KOPT-K1 (cell line): ENCODE data around the gene NMB.

Experiments
- H3K27ac ChIP-seq: fragments of 200-600 bp; sonication (generic); 2 replicates; pipeline ENCODE4 v1.5.1; 2016; ENCODE audit warnings: antibody characterized with exemption, mild to moderate bottlenecking, low read depth, low read length; ENCODE audit not compliant: poor library complexity, severe bottlenecking
- H3K36me3 ChIP-seq: fragments of 200-600 bp; sonication (generic); 2 replicates; pipeline ENCODE4 v1.5.1; 2017; ENCODE audit warnings: antibody characterized with exemption, mild to moderate bottlenecking, low read length, moderate library complexity; ENCODE audit not compliant: insufficient read depth
- H3K9me3 ChIP-seq: fragments of 200-600 bp; sonication (generic); 2 replicates; pipeline ENCODE4 v1.5.1; 2017; ENCODE audit warnings: antibody characterized with exemption, low read length, mild to moderate bottlenecking; ENCODE audit not compliant: insufficient read depth, poor library complexity, severe bottlenecking

NMB gene

GRCh38 chr15:84609818-84610525 lies 48.0 kb downstream of the NMB start:
- Histone ChIP-seq H3K9me3 (no peaks in the 10 kb centered on the region), H3K36me3 (peaks cover 61% of the 10 kb centered on the region), H3K27ac (no peak overlapping the region)

GRCh38 chr15:84608707-84609284 lies 49.2 kb downstream of the NMB start:
- H3K27ac ChIP-seq = no peak overlapping the region
- peaks cover 66% of the 10 kb centered on the region for H3K36me3 ChIP-seq
- no peaks in the 10 kb centered on the region for H3K9me3 ChIP-seq

GRCh38 chr15:84606653-84607120 lies 51.3 kb downstream of the NMB start:
- Histone ChIP-seq H3K36me3 (peaks cover 64% of the 10 kb centered on the region), H3K9me3 (no peaks in the 10 kb centered on the region), H3K27ac (no peak overlapping the region)

- no peak overlapping the region for H3K27ac ChIP-seq
- H3K36me3 ChIP-seq = peaks cover 64% of the 10 kb centered on the region
- no peaks in the 10 kb centered on the region for H3K9me3 ChIP-seq
These were observed 52.5 kb downstream of the NMB start for GRCh38 chr15:84605554-84605882.
